ENCODE results near the gene ATP8A2.

ATP8A2 gene

GRCh38 chr13:25827831-25828465 lies 456.2 kb downstream of the ATP8A2 start:
- TF ChIP-seq CTCF (IDR thresholded peaks at IDR 0.05), result no peak
- Histone ChIP-seq H3K4me3 (no peak overlapping the region), H3K27ac (no peak overlapping the region)
- no peak for DNase-seq (ENCODE audit: low spot score)

DNA sequence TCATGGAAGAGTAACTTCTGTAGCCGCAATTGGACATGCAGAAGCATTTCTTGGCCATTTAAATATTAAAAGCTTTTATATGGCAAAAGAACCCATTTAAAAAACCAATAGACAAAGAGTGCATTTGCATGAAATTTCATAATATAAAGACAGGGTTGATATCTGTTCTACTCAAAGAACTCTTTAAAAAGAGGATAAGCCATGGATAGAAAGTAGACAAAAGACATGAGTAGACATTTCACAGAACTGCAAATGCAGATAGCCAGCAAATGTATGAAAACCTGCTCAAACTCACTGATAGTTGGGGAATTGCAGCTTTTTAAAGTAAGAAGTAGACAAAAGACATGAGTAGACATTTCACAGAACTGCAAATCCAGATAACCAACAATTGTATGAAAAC lies 462.0 kb downstream of the ATP8A2 start:
- TF ChIP-seq CTCF (IDR thresholded peaks at IDR 0.05), result no peak
- Histone ChIP-seq H3K27ac (no peak overlapping the region), H3K4me3 (no peak overlapping the region)
- no peak for DNase-seq (ENCODE audit: low spot score)

DNA sequence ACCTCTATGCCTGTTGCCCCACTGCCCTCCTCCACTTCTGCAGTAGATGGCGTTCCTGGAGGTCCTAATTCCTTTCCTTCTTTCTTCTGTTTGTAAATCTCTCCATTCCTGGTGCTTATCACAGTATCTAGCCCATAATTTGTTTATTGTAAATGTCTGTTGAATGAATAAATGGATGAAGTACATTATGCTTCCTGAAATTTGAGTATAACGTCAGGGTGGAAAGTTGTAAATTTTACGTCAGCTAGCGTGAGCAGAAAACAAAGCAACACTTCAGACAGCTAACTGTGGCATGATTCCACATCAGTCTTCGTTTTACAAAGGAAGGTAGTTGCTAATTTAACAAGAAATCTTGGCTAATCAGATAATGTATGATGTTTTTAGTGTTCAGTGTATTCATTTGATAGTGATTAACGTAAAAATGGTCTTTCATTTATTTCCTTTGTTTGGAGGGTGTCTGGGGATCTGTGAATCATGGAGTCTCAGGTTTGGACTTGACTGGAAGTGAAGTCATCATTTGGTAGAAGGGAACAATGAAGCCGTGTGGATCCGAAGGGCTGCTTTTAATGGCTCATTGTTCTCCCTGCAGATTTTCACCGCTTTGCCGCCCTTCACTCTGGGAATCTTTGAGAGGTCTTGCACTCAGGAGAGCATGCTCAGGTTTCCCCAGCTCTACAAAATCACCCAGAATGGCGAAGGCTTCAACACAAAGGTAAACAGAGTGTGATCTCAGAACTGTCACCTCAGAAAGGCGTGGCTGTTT lies 465.0 kb downstream of the ATP8A2 start:
- H3K27ac ChIP-seq, result no peak overlapping the region
- DNase-seq (ENCODE audit: low spot score), result no peak
- no peak overlapping the region for H3K4me3 ChIP-seq
- no peak for TF ChIP-seq CTCF (IDR thresholded peaks at IDR 0.05)

DNA sequence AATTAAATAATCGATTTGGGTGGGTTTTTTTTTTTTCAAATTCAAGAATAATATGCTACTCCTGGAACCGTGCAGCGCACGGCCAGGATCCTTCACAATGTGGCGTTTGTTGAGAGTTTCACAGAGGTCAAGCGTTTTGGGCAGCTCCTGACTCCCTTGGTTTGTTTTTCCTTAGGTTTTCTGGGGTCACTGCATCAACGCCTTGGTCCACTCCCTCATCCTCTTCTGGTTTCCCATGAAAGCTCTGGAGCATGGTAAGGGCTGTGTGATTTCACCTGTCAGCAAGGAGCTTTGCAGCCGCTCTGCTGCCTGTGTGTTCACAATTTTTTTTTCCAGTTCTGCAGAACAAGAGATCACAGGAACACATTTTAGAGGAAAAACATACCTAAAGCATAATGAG lies 467.6 kb downstream of the ATP8A2 start:
- Histone ChIP-seq H3K27ac (no peak overlapping the region), H3K4me3 (no peak overlapping the region)
- no peak for DNase-seq (ENCODE audit: low spot score)
- TF ChIP-seq CTCF (IDR thresholded peaks at IDR 0.05), result no peak

- Histone ChIP-seq H3K27ac (no peak overlapping the region), H3K4me3 (no peak overlapping the region)
- no peak for TF ChIP-seq CTCF (IDR thresholded peaks at IDR 0.05)
- no peak for DNase-seq (ENCODE audit: low spot score)
These were observed 468.5 kb downstream of the ATP8A2 start for GRCh38 chr13:25840261-25840660.

GRCh38 chr13:25840931-25841330 lies 469.2 kb downstream of the ATP8A2 start:
- H3K27ac ChIP-seq, result no peak overlapping the region
- no peak for TF ChIP-seq CTCF (IDR thresholded peaks at IDR 0.05)
- DNase-seq (ENCODE audit: low spot score), result no peak
- H3K4me3 ChIP-seq, result no peak overlapping the region

GRCh38 chr13:25843692-25844091 lies 471.9 kb downstream of the ATP8A2 start:
- no peak for TF ChIP-seq CTCF (IDR thresholded peaks at IDR 0.05)

More at GRCh38 chr13:25843692-25844091, 471.9 kb downstream of the ATP8A2 start:
- no peak overlapping the region for H3K4me3 ChIP-seq
- H3K27ac ChIP-seq, result no peak overlapping the region
- DNase-seq (ENCODE audit: low spot score), result no peak

Data from coronary artery (tissue), 2 donors.